ENCODE results near the gene FSTL4.

FSTL4 gene

GRCh38 chr5:133511653-133512235 lies 100.6 kb downstream of the FSTL4 start:
- no peak for TF ChIP-seq CTCF (IDR thresholded peaks at IDR 0.05)

GRCh38 chr5:133510634-133511262 lies 101.6 kb downstream of the FSTL4 start:
- no peak for TF ChIP-seq CTCF (IDR thresholded peaks at IDR 0.05)

DNA sequence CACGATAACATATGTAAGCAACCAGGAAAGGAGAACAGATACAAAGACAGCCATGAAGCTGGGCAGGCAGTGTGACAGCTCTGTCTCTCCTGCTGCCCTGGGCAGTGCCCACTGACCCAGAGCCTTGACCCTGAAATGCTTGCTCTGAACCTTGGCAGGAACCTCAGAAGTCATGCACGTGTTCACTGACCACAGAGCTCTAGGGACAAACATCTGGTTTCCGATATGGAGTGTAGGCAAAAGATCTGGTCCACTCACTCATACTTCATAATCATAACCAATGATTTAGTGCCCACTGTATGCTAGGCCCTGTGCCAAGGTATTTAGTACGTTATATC lies 102.6 kb downstream of the FSTL4 start:
- no peak for TF ChIP-seq CTCF (IDR thresholded peaks at IDR 0.05)

GRCh38 chr5:133508845-133509741 lies 103.2 kb downstream of the FSTL4 start:
- TF ChIP-seq CTCF (IDR thresholded peaks at IDR 0.05), result no peak

GRCh38 chr5:133508331-133508730 lies 104.0 kb downstream of the FSTL4 start:
- TF ChIP-seq CTCF (IDR thresholded peaks at IDR 0.05), result no peak

GRCh38 chr5:133506181-133506580 lies 106.2 kb downstream of the FSTL4 start:
- no peak for TF ChIP-seq CTCF (IDR thresholded peaks at IDR 0.05)

DNA sequence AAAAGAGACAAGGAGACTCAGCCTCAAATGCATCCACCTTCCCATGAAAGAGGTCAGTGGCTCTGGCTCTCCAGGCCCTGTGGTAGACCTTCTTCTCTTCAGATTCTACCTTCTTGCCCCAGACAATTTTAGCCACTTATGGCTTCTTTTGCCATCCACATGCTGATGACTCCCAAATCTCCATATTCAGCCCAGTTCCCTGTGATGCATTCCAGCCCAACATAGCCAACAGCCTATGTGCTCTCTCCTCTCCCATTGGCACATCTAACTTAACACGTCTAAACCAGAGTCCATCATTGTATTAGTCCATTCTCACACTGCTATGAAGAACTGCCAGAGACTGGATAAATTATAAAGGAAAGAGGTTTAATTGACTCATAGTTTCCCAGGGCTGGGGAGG lies 108.8 kb downstream of the FSTL4 start:
- TF ChIP-seq CTCF (IDR thresholded peaks at IDR 0.05), result no peak

Data from LNCAP (cell line).